ENCODE results near the gene KDM1A.

GRCh38 chr1:22971611-22972405 lies 47.5 kb upstream of the KDM1A start:
- no peak for TF ChIP-seq CTCF (IDR thresholded peaks at IDR 0.05)
- no peak for TF ChIP-seq ZFX (IDR thresholded peaks at IDR 0.05; ENCODE audit: borderline replicate concordance)
